Osteocyte (in vitro differentiated cells): ENCODE results near the gene DENND2A. TPM values are rescaled to one million over a fixed set of nuclear protein-coding genes. Genes with fewer than 3 reads are reported as not detected.

Experiments
- DNase-seq: peaks from one replicate; pipeline ENCODE4 v3.0.0; 2021; ENCODE audit warnings: mixed read lengths; ENCODE audit not compliant: unreplicated experiment; ENCODE audit errors: extremely low spot score
- H3K27ac Mint-ChIP-seq: one replicate; pipeline ENCODE4 v1.8.0; 2021; ENCODE audit warnings: mild to moderate bottlenecking, mixed read lengths; ENCODE audit not compliant: unreplicated experiment
- H3K27me3 Mint-ChIP-seq: one replicate; pipeline ENCODE4 v1.8.0; 2021; ENCODE audit warnings: mixed read lengths; ENCODE audit not compliant: unreplicated experiment
- H3K36me3 Mint-ChIP-seq: one replicate; pipeline ENCODE4 v1.8.0; 2021; ENCODE audit warnings: mixed read lengths; ENCODE audit not compliant: unreplicated experiment
- H3K4me1 Mint-ChIP-seq: one replicate; pipeline ENCODE4 v1.8.0; 2021; ENCODE audit warnings: mixed read lengths; ENCODE audit not compliant: unreplicated experiment
- H3K4me3 Mint-ChIP-seq: one replicate; pipeline ENCODE4 v1.8.0; 2021; ENCODE audit warnings: mild to moderate bottlenecking, moderate library complexity, mixed read lengths; ENCODE audit not compliant: unreplicated experiment
- H3K9me3 Mint-ChIP-seq: one replicate; pipeline ENCODE4 v1.8.0; 2021; ENCODE audit warnings: mixed read lengths; ENCODE audit not compliant: unreplicated experiment
- total RNA-seq: library from RNA; stranded (reverse); gene quantifications from 2 replicates; pipeline ENCODE4 v1.2.1, GENCODE V29; 2021
- TF ChIP-seq, protein P1 (sequence below): fragments of 200-600 bp; sonication (generic); IDR thresholded peaks from 2 replicates; pipeline ENCODE4 v1.5.0; 2021; ENCODE audit warnings: antibody characterized with exemption, mild to moderate bottlenecking, moderate library complexity

Gene DENND2A
- total RNA-seq, 1 donor from 2014 or later: 53.3 TPM

DNA sequence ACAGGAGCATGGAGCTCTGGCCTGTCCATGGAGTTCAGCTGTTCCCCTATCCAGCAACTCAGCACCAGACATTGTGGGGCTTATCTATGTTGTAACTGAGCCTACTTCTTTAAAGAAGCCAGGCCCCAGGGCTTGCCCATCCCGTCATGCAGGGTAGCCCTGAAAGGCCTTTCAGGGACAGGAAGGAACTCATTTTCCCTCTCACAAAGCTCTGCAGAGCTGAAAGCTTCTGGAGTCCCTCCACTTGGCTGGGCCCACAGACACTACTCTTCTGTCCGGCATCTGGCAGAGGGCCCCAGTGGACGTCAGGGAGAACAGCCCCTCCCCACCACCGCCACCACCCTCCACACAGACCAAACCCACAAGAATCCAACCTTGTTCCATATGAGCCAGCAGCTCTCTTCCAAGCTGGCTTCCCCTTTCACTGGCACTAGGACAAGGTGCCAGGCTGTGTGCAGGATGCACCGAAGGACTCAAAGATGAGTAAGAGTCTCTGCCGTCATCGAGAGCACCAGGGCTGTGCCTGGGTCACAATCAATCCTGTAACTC lies 33.1 kb downstream of the DENND2A start:
- no peaks in the 10 kb centered on the region for H3K9me3 Mint-ChIP-seq
- H3K27me3 Mint-ChIP-seq: no peaks in the 10 kb centered on the region
- TF ChIP-seq, protein P1, sequence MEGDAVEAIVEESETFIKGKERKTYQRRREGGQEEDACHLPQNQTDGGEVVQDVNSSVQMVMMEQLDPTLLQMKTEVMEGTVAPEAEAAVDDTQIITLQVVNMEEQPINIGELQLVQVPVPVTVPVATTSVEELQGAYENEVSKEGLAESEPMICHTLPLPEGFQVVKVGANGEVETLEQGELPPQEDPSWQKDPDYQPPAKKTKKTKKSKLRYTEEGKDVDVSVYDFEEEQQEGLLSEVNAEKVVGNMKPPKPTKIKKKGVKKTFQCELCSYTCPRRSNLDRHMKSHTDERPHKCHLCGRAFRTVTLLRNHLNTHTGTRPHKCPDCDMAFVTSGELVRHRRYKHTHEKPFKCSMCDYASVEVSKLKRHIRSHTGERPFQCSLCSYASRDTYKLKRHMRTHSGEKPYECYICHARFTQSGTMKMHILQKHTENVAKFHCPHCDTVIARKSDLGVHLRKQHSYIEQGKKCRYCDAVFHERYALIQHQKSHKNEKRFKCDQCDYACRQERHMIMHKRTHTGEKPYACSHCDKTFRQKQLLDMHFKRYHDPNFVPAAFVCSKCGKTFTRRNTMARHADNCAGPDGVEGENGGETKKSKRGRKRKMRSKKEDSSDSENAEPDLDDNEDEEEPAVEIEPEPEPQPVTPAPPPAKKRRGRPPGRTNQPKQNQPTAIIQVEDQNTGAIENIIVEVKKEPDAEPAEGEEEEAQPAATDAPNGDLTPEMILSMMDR: no peak
- H3K4me3 Mint-ChIP-seq: no peak overlapping the region
- peaks cover 12% of the 10 kb centered on the region for H3K36me3 Mint-ChIP-seq
- H3K4me1 Mint-ChIP-seq: peaks cover 45% of the 10 kb centered on the region
- DNase-seq: no peak
- no peak overlapping the region for H3K27ac Mint-ChIP-seq

DNA sequence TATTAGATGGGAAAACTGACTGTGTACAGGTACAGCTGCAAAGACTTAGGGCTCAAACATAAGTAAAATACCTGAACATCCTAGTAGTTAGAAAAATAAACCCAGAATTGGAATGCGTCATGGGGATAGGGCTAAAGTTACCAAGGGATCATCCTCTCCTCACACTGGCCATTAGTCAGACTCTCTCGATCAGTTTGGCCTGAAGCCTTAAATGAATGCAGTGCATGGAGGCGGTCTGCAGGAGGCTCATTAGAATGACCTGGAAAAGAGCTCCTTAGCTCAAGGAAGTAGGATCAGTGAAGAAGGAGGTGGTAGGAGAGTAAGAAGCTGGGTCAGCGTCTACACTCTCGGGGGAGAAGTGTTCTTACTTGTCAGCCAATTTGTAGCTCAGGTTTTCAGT lies 35.3 kb downstream of the DENND2A start:
- peaks cover 28% of the 10 kb centered on the region for H3K4me1 Mint-ChIP-seq
- peak overlapping the region; percentile 53 for H3K27ac Mint-ChIP-seq
- no peak overlapping the region for H3K4me3 Mint-ChIP-seq
- H3K36me3 Mint-ChIP-seq: peaks cover 24% of the 10 kb centered on the region
- no peaks in the 10 kb centered on the region for H3K27me3 Mint-ChIP-seq
- TF ChIP-seq, protein P1: no peak
- DNase-seq: no peak
- no peaks in the 10 kb centered on the region for H3K9me3 Mint-ChIP-seq

DNA sequence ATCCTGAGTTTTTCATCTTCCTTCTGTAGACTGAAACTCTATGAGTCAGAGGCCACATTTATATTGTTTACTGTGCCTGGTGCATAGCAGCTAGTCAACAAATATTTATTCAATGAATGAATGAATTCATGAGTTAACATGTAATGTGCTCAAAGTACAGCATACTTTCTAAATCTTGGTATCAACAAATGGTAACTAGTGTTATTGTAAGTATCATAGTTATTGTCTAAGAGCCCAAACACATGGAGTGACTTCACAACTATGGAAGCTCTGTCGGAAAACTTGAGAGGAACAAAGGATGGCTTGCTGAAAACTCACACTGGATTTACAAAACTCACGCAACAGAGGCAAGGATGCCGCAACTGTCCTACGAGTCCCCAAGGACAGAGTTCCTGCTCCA lies 35.9 kb downstream of the DENND2A start:
- Mint-ChIP-seq H3K36me3 (peaks cover 30% of the 10 kb centered on the region), H3K27me3 (no peaks in the 10 kb centered on the region), H3K9me3 (no peaks in the 10 kb centered on the region), H3K27ac (peak overlapping the region; percentile 53), H3K4me1 (peaks cover 23% of the 10 kb centered on the region), H3K4me3 (no peak overlapping the region)
- TF ChIP-seq, protein P1: no peak
- no peak for DNase-seq

DNA sequence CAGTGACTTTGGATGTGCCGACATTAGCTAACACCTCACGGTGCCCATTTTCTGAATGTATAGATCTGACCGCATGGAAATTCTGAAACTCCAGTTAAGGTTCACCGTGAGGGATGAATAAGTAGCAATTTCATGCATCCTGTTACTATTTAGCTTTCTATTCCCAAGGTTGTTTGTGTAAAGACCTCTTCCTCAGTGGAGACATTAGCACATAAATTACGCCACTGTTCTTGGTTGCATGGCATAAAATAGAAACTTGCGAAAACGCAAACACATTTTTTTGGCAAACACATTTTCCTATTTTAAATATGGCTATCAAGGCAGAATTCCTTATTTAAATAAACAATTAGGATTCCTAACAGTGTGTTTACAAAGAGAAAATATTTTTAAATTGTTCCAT lies 36.5 kb downstream of the DENND2A start:
- Mint-ChIP-seq H3K27ac (no peak overlapping the region), H3K4me3 (no peak overlapping the region), H3K9me3 (no peaks in the 10 kb centered on the region), H3K27me3 (no peaks in the 10 kb centered on the region), H3K36me3 (peaks cover 32% of the 10 kb centered on the region), H3K4me1 (peaks cover 21% of the 10 kb centered on the region)
- TF ChIP-seq, protein P1: no peak
- DNase-seq: no peak

DNA sequence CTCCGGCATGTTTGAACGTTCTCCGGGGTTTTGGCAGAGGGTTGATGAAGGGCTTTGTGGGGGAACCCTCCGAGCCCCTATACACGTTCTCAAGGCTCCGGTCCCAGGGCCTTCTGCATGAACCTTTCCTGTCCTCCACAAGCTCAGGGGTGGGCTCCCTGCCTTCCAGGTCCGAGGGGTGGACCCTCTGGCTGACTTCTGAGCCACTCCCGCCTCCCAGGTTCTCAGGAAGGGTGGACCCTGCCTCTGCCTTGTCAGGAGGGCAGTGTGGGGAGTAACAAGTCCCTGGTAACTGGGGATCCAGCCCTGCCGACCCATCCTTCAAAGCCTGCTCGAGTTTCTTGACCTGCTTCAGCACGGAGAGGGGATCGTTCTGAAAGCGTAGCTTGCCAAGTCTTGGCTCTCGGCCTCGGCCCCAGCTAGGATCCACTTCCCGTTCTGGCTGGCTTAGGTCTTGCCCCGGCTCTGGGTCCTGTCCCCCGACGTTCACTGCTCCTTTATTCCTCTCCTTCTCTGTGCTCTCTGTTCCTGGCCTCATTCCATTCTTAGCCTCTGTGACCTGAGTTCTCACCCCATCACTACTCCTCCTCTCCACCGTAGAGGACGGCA lies 38.9 kb downstream of the DENND2A start:
- Mint-ChIP-seq H3K27ac (no peak overlapping the region), H3K27me3 (no peaks in the 10 kb centered on the region), H3K36me3 (peaks cover 30% of the 10 kb centered on the region), H3K4me3 (no peak overlapping the region), H3K9me3 (no peaks in the 10 kb centered on the region), H3K4me1 (peaks cover 31% of the 10 kb centered on the region)
- DNase-seq: no peak
- TF ChIP-seq, protein P1: no peak
